ENCODE measurements around the gene DMRTA1.
"Not testable (repeated sequence)": the region's sequence is repeated elsewhere in the genome, so short reads cannot be mapped to it uniquely, and the experiment has no call there.

Gene DMRTA1

GRCh38 chr9:22437461-22438067, 9.1 kb upstream of the DMRTA1 start:
- H3K9ac ChIP-seq (ENCODE audit: low read depth, low read length); H3K4me3 ChIP-seq (ENCODE audit: low read depth, low read length); H3K9me3 ChIP-seq (ENCODE audit: control insufficient read depth, insufficient read depth, low read length); H3K36me3 ChIP-seq (ENCODE audit: control insufficient read depth, insufficient read depth, low read length); H3K27me3 ChIP-seq (ENCODE audit: control insufficient read depth, insufficient read depth, low read length); H3K4me1 ChIP-seq (ENCODE audit: control insufficient read depth, insufficient read depth, low read length): not testable (repeated sequence)

GRCh38 chr9:22440841-22441240, 5.8 kb upstream of the DMRTA1 start:
- no peaks in the 10 kb centered on the region for H3K27me3 ChIP-seq (ENCODE audit: control insufficient read depth, insufficient read depth, low read length)
- no peaks in the 10 kb centered on the region for H3K9me3 ChIP-seq (ENCODE audit: control insufficient read depth, insufficient read depth, low read length)
- no peaks in the 10 kb centered on the region for H3K36me3 ChIP-seq (ENCODE audit: control insufficient read depth, insufficient read depth, low read length)
- H3K4me3 ChIP-seq (ENCODE audit: low read depth, low read length) = no peak overlapping the region
- no peak overlapping the region for H3K9ac ChIP-seq (ENCODE audit: low read depth, low read length)
- H3K4me1 ChIP-seq (ENCODE audit: control insufficient read depth, insufficient read depth, low read length) = no peaks in the 10 kb centered on the region

DNA sequence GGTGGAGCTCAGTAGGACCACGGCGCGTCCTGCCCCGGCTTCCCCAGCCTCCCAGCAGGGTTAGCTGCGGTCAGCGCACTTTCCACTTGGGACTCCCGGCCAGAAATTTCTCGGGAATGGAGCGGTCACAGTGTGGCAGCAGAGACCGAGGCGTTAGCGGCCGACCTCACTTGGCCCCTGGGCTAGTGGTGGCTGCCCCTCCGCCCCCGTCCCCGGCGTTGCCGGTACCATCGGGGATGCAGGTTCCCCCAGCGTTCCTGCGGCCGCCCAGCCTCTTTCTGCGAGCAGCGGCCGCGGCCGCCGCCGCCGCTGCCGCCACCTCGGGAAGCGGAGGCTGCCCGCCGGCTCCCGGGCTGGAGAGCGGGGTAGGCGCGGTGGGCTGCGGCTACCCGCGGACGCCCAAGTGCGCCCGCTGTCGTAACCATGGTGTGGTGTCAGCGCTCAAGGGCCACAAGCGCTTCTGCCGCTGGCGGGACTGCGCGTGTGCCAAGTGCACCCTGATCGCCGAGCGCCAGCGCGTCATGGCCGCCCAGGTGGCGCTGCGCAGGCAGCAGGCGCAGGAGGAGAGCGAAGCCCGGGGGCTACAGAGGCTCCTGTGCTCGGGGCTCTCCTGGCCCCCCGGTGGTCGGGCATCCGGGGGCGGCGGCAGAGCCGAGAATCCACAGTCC, 460 bp downstream of the DMRTA1 start:
- H3K4me3 ChIP-seq (ENCODE audit: low read depth, low read length) = peak overlapping the region; percentile 77
- H3K9me3 ChIP-seq (ENCODE audit: control insufficient read depth, insufficient read depth, low read length) = no peaks in the 10 kb centered on the region
- H3K9ac ChIP-seq (ENCODE audit: low read depth, low read length) = peak overlapping the region; percentile 67
- H3K36me3 ChIP-seq (ENCODE audit: control insufficient read depth, insufficient read depth, low read length) = no peaks in the 10 kb centered on the region
- H3K4me1 ChIP-seq (ENCODE audit: control insufficient read depth, insufficient read depth, low read length) = peaks cover 5% of the 10 kb centered on the region
- H3K27me3 ChIP-seq (ENCODE audit: control insufficient read depth, insufficient read depth, low read length) = no peaks in the 10 kb centered on the region

GRCh38 chr9:22447618-22448305, 1.1 kb downstream of the DMRTA1 start:
- Histone ChIP-seq H3K4me3 (ENCODE audit: low read depth, low read length) (peak overlapping the region; percentile 77), H3K36me3 (ENCODE audit: control insufficient read depth, insufficient read depth, low read length) (no peaks in the 10 kb centered on the region), H3K9me3 (ENCODE audit: control insufficient read depth, insufficient read depth, low read length) (no peaks in the 10 kb centered on the region), H3K27me3 (ENCODE audit: control insufficient read depth, insufficient read depth, low read length) (no peaks in the 10 kb centered on the region), H3K4me1 (ENCODE audit: control insufficient read depth, insufficient read depth, low read length) (peaks cover 5% of the 10 kb centered on the region), H3K9ac (ENCODE audit: low read depth, low read length) (peak overlapping the region; percentile 67)

DNA sequence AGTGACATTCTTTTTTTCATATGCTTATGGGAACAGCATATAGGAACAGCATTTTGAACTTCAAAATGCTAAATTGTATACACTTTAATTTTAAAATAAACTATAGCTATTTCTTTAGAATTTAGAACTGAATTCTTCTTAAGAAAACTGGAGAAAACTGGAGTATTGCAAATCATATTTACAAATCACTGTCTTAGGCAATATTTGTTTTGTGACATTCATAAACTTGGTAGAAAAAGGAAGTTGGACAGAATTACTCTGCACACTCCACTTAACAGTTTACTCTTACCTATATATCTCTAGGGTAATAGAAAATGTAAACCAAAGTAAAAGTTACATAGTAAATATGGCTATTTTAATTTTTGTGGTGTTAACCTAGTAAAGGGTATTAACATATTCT, 3.1 kb downstream of the DMRTA1 start:
- Histone ChIP-seq H3K36me3 (ENCODE audit: control insufficient read depth, insufficient read depth, low read length) (no peaks in the 10 kb centered on the region), H3K27me3 (ENCODE audit: control insufficient read depth, insufficient read depth, low read length) (no peaks in the 10 kb centered on the region), H3K4me3 (ENCODE audit: low read depth, low read length) (no peak overlapping the region), H3K4me1 (ENCODE audit: control insufficient read depth, insufficient read depth, low read length) (peaks cover 5% of the 10 kb centered on the region), H3K9me3 (ENCODE audit: control insufficient read depth, insufficient read depth, low read length) (no peaks in the 10 kb centered on the region), H3K9ac (ENCODE audit: low read depth, low read length) (no peak overlapping the region)

- Histone ChIP-seq H3K27me3 (ENCODE audit: control insufficient read depth, insufficient read depth, low read length) (no peaks in the 10 kb centered on the region), H3K4me3 (ENCODE audit: low read depth, low read length) (no peak overlapping the region), H3K4me1 (ENCODE audit: control insufficient read depth, insufficient read depth, low read length) (no peaks in the 10 kb centered on the region), H3K36me3 (ENCODE audit: control insufficient read depth, insufficient read depth, low read length) (no peaks in the 10 kb centered on the region), H3K9me3 (ENCODE audit: control insufficient read depth, insufficient read depth, low read length) (no peaks in the 10 kb centered on the region), H3K9ac (ENCODE audit: low read depth, low read length) (no peak overlapping the region)
Observed at GRCh38 chr9:22452415-22453010, 5.9 kb downstream of the DMRTA1 start.

DNA sequence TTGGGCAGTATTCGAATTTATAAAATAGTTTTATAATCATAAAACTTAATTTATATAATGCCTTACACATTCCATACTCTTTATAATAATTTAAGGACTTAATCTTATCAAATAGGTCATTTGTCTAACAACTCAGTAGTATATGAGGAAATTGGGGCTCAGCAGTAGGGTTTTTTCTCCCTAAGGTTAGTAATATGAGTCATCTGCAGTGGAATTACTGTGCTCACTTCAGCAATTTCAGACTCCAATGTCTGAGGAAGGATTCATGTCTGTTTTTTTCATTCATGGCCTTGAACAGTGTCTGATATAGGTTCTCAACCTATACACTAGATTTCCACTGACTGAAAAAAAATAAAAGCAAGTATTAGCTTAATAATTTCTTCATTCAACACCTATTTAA, 7.4 kb downstream of the DMRTA1 start:
- Histone ChIP-seq H3K27me3 (ENCODE audit: control insufficient read depth, insufficient read depth, low read length) (no peaks in the 10 kb centered on the region), H3K9ac (ENCODE audit: low read depth, low read length) (no peak overlapping the region), H3K36me3 (ENCODE audit: control insufficient read depth, insufficient read depth, low read length) (no peaks in the 10 kb centered on the region), H3K9me3 (ENCODE audit: control insufficient read depth, insufficient read depth, low read length) (no peaks in the 10 kb centered on the region), H3K4me3 (ENCODE audit: low read depth, low read length) (no peak overlapping the region), H3K4me1 (ENCODE audit: control insufficient read depth, insufficient read depth, low read length) (no peaks in the 10 kb centered on the region)

- Histone ChIP-seq H3K36me3 (ENCODE audit: control insufficient read depth, insufficient read depth, low read length) (no peaks in the 10 kb centered on the region), H3K4me1 (ENCODE audit: control insufficient read depth, insufficient read depth, low read length) (no peaks in the 10 kb centered on the region), H3K9ac (ENCODE audit: low read depth, low read length) (no peak overlapping the region), H3K4me3 (ENCODE audit: low read depth, low read length) (no peak overlapping the region), H3K9me3 (ENCODE audit: control insufficient read depth, insufficient read depth, low read length) (no peaks in the 10 kb centered on the region), H3K27me3 (ENCODE audit: control insufficient read depth, insufficient read depth, low read length) (no peaks in the 10 kb centered on the region)
Observed at GRCh38 chr9:22455181-22455580, 8.6 kb downstream of the DMRTA1 start.

GRCh38 chr9:22457448-22457847, 10.8 kb downstream of the DMRTA1 start:
- no peaks in the 10 kb centered on the region for H3K9me3 ChIP-seq (ENCODE audit: control insufficient read depth, insufficient read depth, low read length)
- H3K9ac ChIP-seq (ENCODE audit: low read depth, low read length) = no peak overlapping the region
- H3K4me3 ChIP-seq (ENCODE audit: low read depth, low read length) = no peak overlapping the region
- no peaks in the 10 kb centered on the region for H3K36me3 ChIP-seq (ENCODE audit: control insufficient read depth, insufficient read depth, low read length)
- no peaks in the 10 kb centered on the region for H3K4me1 ChIP-seq (ENCODE audit: control insufficient read depth, insufficient read depth, low read length)
- H3K27me3 ChIP-seq (ENCODE audit: control insufficient read depth, insufficient read depth, low read length) = no peaks in the 10 kb centered on the region

DNA sequence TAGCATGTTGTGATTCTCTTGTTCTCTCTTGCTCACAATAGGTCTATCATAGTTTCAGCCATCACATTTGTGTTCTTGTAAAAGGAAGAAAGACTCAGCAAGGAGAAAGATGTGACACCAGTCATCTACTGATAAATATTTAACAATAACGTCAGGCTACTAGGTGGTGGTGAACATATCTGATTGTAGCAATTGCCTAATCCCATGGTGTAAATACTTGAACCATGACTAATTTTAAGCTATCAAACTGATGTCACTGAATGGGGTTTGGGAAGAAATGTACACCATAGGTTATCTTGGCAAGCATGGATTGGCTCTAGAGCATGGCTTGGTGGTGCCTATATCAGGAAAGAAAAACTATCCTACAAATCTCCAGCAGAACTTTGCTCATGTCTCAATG, 16.6 kb downstream of the DMRTA1 start:
- no peak overlapping the region for H3K9ac ChIP-seq (ENCODE audit: low read depth, low read length)
- no peaks in the 10 kb centered on the region for H3K4me1 ChIP-seq (ENCODE audit: control insufficient read depth, insufficient read depth, low read length)
- no peak overlapping the region for H3K4me3 ChIP-seq (ENCODE audit: low read depth, low read length)
- no peaks in the 10 kb centered on the region for H3K27me3 ChIP-seq (ENCODE audit: control insufficient read depth, insufficient read depth, low read length)
- no peaks in the 10 kb centered on the region for H3K36me3 ChIP-seq (ENCODE audit: control insufficient read depth, insufficient read depth, low read length)
- H3K9me3 ChIP-seq (ENCODE audit: control insufficient read depth, insufficient read depth, low read length) = no peaks in the 10 kb centered on the region

- H3K4me3 ChIP-seq (ENCODE audit: low read depth, low read length) = no peak overlapping the region
- no peaks in the 10 kb centered on the region for H3K36me3 ChIP-seq (ENCODE audit: control insufficient read depth, insufficient read depth, low read length)
- H3K27me3 ChIP-seq (ENCODE audit: control insufficient read depth, insufficient read depth, low read length) = no peaks in the 10 kb centered on the region
- H3K4me1 ChIP-seq (ENCODE audit: control insufficient read depth, insufficient read depth, low read length) = no peaks in the 10 kb centered on the region
- no peak overlapping the region for H3K9ac ChIP-seq (ENCODE audit: low read depth, low read length)
- no peaks in the 10 kb centered on the region for H3K9me3 ChIP-seq (ENCODE audit: control insufficient read depth, insufficient read depth, low read length)
Observed at GRCh38 chr9:22469928-22470544, 23.4 kb downstream of the DMRTA1 start.

Data from iPS-15b (cell line).